Activated CD4-positive, alpha-beta T cell treated with anti-CD3 and anti-CD28 coated beads, Interleukin-2, amount 50 U/mL, for 1 hour (primary cell): ENCODE data around the gene KLHL29.

Source experiments
- DNase-seq: peaks from one replicate; pipeline ENCODE4 v3.0.0-alpha.2; 2020

The KLHL29 gene

DNA sequence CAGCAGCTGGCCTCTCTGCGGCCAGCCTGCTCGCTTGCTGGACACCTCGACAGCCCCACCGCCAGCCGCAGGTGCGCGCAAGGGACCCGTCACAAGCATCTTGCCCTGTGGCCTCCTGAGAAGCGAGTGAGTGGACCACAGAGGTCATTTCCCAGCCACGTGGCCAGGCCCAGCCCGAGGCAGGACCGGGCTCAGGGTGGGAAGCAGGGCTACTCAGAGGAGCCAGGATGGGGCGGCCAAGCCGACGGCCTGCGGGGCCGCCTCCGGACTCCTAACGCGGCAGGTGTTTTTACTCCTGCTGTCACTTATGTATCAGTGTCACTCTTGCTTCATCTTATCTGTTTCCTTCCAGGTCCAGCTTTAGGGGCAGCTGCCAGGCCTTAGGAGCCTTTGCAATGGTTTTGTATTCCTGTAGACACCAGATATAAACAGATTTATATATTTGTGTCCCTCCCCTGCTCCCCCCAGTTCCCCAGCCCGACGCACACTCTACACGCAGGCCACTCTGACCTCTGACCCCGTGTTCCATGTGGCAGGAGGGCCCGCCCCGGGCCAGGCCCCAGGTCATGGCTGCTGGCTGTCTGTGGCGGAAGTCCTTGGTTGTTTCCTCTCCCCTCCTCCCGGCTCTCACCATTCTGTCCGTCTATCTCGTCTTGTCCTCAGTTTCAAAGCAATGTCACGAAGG lies 305.6 kb downstream of the KLHL29 start:
- no peak for DNase-seq

DNA sequence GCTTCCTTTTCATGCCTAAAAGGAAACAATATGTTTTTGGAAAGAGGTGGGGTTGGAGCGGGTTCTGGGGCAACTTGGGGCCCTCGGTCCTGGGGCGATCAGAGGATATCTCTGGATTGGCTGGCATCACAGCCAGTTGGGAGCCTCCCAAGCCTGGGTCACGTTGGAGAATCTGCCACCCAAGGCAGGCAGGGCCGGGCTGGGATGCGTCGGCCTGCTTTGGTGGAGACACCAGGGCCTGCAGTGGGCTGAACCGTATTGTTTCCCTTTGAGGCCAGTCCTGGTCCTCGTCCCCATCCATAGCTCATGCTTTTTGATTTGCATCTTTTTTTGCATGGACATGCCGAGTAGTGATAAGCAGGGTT lies 306.1 kb downstream of the KLHL29 start:
- DNase-seq, result no peak

DNA sequence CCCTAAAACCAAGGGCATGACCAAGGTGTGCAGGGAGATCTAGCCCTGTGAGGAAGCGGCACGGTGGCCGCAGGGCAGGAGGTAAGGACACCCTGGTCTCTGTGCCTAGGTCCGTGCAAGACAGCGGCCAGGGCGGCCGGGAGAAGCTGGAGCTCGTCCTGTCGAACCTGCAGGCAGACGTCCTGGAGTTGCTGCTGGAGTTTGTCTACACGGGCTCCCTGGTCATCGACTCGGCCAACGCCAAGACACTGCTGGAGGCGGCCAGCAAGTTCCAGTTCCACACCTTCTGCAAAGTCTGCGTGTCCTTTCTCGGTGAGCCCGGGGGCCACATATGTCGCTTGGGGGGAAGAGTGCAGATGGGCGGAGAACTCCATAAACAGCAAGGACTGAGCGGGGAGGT lies 306.6 kb downstream of the KLHL29 start:
- no peak for DNase-seq

DNA sequence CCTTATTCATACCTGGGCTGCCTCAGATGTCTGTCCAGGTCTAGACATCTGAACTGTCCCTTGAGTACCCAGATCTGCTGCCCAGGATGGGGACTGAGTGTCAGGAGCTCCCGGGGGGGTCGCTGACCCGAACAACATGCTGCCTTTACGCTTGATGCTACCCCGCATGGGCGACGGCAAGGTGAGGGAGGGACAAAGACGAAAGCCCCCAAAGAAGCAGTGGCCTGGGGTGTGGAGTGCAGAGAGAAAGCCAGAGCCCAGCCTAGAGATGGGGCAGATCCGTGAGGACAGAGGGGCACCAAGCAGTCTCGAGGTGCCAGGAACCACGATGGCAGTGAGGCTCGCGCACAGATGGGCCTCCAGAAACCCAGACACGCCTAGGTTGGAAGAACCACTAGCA lies 307.3 kb downstream of the KLHL29 start:
- no peak for DNase-seq

DNA sequence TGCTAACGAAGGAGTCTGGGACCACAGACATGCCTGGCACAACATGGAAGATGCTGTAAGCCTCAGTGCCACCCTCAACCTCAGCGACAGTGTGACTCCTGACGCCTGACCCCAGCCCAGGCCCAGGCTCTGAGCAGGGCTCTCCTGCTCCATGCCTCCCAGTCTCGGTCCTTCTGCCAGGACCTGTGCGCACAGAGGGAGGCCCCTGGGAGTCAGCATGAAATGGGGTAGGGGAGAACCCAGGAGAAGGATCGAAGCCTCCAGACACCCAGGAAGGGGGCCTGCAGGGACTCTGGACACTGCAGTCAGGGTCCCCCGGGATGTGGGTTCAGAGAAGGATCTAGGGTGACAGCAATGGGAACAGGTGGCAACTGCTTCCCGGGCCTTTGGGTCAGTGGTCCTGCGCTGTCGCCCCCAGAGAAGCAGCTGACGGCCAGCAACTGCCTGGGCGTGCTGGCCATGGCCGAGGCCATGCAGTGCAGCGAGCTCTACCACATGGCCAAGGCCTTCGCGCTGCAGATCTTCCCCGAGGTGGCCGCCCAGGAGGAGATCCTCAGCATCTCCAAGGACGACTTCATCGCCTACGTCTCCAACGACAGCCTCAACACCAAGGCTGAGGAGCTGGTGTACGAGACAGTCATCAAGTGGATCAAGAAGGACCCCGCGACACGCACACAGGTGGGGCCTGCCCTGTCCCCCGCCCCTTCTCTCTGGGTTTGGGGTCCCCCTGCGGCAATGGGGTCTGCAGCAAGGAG lies 308.0 kb downstream of the KLHL29 start:
- DNase-seq, result no peak

DNA sequence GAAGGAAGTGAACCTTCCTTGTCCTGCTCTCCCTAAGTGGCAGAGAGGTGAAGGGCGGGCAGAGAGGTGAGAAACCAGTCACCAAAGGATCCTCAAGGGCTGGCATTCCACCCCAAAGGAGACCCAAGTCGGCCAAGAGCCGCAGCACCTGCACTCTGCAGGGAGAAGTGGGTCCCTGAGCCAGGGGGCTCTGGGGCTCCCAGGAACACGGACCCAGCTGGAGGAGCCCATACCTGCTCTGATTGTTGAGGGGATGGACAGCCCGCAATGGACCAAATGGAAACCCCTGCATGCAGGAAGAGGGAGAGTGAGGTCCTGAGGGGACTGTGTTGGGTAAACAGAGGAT lies 308.6 kb downstream of the KLHL29 start:
- no peak for DNase-seq

DNA sequence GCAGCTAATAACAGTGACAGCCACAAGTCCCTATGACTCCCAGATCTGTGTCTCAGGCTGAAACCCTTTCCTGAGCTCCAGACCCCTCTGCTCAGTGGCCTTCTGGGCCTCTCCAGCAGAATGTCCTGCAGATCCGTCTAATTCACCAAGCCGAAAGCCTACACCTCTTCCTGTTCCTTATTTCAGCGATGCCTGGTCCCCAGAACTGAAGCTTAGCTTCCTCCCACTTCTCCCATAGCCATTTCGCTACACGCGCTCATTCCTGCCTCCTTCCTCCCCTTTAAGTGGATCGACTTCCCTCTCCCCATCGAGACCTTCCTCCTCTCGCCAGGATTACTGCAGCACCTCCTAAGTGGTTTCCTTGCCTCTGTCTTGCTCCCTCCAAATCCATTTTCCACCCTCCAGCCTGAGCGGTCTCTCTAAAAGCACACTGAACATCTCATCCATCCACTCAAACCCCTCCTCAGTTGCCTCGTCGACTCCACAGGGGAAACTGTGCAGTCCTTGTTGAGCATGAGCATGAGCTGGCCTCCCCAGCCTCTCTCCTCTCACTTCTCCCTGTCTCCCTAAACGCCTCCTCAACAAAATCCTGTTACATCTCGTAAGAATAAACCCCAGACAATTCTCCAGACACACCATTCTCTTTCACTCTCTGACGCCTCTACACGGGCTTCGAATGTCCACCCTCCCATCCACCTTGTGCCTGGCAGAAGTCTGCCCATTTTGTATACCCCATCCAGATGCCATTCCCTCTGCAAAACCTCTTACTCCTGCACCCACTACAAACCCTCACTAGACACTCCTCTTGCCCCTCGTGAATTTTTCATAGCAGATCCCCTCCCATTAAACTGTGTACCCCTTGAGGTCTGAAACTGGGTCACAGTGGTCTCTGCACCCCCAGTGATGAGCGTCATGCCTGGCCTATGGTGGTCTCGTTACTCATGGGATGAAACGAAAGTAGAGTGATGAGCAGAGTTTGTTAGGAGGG lies 309.4 kb downstream of the KLHL29 start:
- no peak for DNase-seq

DNA sequence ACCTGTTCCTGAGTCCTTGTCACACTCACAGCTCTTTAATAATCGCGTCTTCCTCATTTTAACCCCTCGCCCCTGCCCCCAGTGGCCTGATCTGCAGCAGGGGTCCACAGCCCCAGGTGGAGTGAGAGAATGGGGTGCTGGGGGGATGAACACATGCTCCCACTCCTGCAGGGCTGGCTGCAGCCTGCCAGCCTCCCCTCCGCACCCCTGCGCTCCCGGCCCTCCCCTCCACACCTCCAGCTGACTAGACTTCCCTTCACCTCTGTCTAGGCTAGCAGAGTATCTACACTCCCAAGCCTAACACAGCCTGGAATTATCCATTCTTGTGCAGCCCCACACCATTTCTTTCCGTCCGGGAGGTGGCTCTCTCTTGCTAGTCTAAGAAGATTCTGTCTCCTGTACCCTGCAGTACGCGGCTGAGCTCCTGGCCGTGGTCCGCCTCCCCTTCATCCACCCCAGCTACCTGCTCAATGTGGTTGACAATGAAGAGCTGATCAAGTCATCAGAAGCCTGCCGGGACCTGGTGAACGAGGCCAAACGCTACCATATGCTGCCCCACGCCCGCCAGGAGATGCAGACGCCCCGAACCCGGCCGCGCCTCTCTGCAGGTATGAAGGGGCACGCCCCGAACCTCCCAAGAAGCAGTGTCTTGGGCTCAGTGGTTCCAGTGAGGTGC lies 310.4 kb downstream of the KLHL29 start:
- no peak for DNase-seq

DNA sequence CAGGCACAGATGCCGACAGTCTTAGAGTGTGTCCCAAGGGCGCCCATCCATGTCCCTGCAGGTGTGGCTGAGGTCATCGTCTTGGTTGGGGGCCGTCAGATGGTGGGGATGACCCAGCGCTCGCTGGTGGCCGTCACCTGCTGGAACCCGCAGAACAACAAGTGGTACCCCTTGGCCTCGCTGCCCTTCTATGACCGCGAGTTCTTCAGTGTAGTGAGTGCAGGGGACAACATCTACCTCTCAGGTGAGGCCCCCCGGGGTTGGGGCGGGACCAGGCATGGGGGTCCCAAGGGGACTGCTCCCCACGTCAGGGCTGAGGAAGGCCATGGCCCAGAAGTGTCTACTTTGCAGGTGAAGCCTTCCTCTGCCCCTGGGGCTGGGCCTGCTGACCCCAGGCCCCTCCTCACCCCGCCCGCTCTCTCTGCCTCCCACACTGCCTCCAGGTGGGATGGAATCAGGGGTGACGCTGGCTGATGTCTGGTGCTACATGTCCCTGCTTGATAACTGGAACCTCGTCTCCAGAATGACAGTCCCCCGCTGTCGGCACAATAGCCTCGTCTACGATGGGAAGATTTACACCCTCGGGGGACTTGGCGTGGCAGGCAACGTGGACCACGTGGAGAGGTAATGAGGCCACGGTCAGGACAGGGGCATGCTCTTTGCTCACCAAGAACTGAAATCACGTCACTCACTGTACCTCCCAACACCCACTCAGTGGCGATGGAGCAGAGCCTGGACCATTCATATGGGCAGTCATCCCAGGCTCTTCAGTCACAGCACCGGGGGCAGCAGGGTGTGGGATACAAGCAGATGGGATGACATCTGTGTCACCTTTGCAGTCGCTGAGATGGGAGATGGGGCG lies 311.1 kb downstream of the KLHL29 start:
- DNase-seq, result no peak

DNA sequence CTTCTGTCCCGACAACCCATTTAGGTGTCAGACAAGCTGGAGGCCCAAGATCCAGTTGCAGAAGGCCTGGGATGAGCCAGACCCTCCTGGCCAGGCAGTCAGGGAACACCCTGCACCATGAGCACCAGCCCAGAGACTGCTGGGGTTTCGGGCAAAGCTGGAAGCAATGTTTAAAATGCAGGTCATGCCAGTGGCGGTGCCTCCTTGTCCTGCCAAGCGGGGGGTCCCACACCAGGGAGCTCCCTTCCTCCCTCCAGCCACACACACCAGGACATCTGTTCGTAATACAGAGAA lies 311.7 kb downstream of the KLHL29 start:
- DNase-seq, result no peak

DNA sequence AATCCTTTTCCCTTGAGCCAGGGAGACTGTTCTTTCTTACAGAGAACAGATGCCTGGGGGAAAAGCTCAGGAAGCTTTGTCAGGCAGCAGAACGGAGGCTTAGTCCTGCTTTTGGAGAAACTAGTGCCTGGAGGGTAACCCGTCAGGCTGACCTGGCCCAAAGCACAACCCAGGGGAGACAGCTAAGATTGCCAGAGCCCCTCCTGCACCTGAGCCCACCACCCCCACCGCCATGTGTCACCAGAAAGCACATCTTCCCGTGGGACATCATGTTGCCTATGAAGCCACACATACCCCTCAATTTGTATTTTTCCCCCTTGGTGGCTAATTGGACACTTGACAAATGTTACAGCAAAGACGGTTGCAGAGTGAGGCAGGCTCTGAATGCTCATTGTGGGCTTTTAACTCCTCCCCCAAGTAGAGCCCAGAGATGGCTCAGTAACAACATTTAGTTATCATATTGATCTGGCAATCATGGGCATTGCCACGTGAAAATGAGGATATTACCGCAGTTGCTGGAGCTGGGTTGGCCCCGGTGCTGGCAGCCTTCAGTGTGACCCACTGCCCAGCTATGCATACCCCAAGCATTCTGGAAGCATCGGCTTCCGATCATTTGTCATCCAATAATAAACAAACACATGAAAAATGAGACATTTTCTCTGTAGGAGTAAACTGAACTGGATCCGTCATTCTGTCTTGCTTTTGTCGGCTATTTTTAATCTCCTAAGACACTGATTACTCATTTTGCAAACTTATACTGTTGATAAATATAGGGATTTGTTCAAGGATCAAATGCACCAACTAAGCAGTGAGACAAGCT lies 312.5 kb downstream of the KLHL29 start:
- no peak for DNase-seq

DNA sequence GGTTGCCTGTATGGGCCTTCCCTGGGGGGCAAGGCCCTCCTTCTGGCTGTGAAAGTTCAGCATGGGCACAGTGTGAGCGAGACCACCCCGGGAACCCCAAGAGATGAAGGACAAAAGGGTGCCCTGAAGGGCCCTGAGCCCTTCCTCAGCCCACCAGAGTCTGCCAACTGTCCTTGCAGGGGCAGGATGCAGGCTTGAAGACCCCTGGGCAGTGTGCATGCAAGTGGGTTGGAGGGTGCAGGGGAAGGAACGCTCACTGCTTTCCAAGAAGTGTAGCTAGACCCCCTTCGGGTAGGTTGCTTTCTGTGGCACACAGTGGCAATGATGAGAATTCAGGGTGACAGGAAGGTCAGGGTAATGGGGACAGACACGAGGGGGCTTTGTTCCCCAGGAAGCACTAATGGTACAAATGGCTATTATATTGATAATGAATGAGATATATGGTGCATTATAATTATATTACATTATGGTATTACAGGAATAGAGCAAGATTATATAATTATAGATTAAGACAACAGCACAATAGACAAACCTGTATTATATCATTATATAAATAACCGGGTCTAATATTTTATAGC lies 313.2 kb downstream of the KLHL29 start:
- DNase-seq, result no peak

DNA sequence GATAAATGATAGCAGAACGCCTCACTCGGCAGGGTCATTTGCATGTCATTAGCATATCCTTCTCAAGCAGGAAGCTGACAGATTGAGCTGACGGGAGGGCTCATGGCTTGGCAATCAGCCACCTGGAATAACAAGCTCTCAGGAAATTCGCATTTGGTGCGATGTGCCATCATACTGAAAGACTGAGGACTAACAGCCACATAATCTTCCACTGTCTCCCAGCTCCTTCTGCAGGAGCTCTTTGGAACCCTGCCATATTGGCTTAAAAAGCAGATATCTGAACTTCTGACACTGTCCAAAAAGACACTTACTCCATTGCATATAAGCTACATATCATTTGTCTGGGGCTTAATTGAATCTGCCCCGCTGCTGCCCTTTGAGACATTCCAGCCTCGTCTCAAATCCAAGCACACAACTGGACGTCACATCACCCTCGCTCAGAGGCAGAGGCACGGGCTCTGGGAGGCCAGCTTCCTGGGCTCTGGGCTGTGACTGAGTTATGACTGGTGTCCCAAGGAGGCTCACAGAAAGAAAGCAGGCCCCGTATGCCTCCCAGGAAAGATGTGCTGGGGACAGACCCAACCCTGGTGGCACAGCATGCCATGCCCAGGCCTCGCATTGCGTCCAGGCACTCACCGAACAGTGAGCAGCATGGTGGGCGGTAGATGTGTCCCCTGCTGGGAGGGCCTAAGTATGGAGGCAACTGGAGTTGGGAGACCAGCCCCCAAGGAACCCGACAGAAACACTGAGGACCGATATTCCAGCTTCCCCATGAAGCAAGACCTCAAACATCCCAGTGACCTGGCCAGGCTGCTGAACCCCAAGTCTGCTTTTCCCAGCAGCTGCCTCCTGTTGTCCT lies 314.0 kb downstream of the KLHL29 start:
- DNase-seq, result no peak

DNA sequence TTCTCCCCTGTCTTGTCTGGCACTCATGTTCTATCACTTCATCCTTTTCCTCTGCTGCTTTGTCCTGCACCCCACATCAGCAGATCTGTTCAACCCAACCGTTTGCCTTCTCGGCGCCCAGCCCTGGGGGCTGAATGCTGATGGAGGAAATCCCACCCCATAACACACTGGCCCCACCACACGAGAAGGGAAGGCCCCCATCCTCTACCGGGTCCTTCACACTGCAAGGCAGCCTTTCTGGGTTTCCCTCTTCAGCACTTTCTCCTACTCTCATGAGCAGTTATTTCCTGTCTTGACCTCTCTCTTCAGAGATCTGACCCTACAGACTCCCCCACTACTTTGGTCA lies 314.6 kb downstream of the KLHL29 start:
- DNase-seq, result no peak

DNA sequence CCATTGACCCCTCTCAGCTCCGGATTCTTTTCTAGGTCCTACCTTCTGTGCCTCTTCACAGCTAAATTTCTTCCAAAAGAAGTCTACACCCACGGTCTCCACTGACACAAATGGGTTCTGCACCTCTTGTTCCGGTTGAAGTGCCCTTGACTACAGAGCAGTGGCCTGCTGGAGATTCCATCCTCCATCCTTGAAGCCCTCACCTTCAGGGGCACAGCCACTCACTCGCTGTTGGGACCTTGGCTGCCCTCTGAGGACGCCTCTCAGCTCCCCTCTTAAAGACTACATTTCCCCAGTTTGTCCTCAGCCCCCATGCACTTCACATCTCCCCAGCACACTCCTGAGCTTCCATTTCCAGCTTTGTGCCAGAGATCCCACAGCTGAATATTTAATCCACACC lies 315.6 kb downstream of the KLHL29 start:
- no peak for DNase-seq

DNA sequence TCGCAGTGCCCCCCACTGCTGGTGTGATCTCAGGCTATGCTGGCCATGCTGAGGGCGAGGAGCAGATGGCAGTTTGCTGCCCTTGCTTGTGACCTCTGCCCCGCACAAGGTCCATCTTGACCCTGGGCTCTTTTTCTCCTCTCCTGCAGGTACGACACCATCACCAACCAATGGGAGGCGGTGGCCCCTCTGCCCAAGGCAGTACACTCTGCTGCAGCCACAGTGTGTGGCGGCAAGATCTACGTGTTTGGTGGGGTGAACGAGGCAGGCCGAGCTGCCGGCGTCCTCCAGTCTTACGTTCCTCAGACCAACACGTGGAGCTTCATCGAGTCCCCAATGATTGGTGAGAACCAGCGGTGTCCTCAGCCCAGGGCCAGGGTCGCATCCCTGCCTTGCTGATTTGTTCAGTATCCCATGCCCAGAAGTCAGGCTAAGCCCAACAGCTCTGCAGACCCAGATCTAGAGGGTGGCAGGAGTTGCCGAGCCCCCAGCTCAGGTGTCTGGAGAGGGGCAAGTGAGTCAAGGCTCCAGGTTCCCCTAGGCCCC lies 318.1 kb downstream of the KLHL29 start:
- no peak for DNase-seq

DNA sequence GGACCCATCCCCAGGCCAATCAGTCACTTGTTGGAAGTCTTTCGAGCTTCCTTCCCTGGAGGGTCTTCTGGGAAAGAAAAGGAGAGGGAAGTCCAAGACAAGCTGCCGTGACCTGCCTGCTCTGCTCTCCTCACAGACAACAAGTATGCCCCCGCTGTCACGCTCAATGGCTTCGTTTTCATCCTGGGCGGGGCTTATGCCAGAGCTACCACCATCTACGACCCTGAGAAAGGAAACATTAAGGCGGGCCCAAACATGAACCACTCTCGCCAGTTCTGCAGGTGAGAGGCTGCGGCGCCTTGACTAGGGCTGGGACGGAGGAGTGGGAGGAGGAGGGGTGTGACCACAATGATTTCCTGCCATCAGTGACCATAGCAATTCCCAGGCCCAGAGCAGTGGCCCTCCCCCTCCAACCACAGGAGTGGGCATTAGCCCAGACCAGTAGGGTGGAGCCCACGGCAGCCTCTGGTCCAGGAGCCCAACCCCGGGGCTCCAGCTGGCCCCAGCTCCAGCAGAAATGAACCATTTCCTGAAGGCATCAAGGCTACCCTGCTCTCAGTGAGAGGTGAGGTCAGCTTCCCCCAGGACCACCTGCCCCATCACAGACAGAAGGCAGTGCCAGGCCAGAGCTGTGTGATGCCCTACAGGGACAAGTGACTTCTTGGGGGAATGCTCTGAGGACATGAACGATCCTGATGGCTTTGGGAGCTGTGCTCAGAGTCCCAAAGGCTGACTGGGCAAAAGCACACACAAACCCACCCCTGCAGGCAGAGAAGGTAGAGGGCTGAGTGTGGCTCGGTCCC lies 318.8 kb downstream of the KLHL29 start:
- no peak for DNase-seq

DNA sequence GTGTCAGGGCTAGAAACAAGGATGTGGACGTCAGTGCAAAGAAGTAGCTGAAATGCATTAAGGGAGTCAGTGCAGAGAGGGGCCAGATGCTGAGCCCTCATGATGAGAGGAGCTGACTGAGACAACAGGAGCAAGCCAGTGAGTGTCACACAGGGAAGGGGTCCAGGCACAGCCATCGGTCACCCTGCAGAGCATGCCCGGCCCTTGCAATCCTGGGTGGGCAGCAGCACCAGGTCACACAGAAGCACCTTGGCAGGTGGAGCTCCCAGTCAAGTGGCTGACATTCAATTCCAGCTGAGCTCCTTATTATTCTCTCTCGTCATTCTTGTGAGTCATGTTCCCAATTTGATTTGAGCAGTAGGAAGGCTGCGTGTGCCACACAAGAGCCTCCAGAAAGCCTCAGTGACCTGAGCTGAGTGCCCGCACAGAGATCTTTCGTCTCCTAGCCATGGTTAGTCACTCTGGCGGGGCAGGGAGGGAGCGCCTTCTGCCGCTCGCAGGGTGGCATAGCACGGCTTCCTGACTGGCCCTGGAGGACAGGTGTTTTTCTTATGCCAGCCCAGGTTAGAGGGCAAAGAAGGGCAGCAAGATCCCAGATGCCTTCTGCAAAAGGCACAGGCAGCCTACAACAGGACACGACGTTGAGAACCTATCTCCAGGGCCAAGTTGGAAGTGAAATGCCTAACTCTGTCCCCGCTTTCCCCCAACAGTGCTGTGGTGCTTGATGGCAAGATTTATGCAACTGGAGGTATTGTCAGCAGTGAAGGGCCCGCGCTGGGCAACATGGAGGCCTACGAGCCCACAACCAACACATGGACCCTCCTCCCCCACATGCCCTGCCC lies 321.0 kb downstream of the KLHL29 start:
- DNase-seq, result no peak
